SK-N-SH treated with all-trans-retinoic acid at 6 μM for 48 hours (cell line): ENCODE measurements around the gene RAB1A.

Experiments
- BACH2 ChIP-seq: fragments of 250-450 bp; sonication (Bioruptor Pico); IDR thresholded peaks from 2 replicates; pipeline ENCODE4 v1.9.0; 2021; ENCODE audit warnings: mild to moderate bottlenecking, borderline replicate concordance
- RARB ChIP-seq: fragments of 250-450 bp; sonication (Bioruptor Pico); IDR thresholded peaks from 2 replicates; pipeline ENCODE4 v1.8.0; 2021; ENCODE audit warnings: mild to moderate bottlenecking, moderate library complexity
- SNAI2 ChIP-seq: fragments of 250-450 bp; sonication (Bioruptor Pico); IDR thresholded peaks from 2 replicates; pipeline ENCODE4 v1.5.0; 2020; ENCODE audit warnings: mild to moderate bottlenecking, moderate library complexity
- ZFP3 ChIP-seq: fragments of 250-450 bp; sonication (Bioruptor Pico); IDR thresholded peaks from 2 replicates; pipeline ENCODE4 v1.5.0; 2020; ENCODE audit warnings: mild to moderate bottlenecking, moderate library complexity
- ZNF8 ChIP-seq: fragments of 450-650 bp; formaldehyde crosslinking; IDR thresholded peaks from 2 replicates; pipeline ENCODE4 v1.5.0; 2020; ENCODE audit warnings: mild to moderate bottlenecking, moderate library complexity
- TF ChIP-seq, protein P1 (sequence below): fragments of 250-450 bp; sonication (Bioruptor Pico); IDR thresholded peaks from 2 replicates; pipeline ENCODE4 v1.8.0; 2020; ENCODE audit warnings: mild to moderate bottlenecking, moderate library complexity, borderline replicate concordance
- TF ChIP-seq, protein P2 (sequence below): fragments of 250-450 bp; sonication (Bioruptor Pico); IDR thresholded peaks from 2 replicates; pipeline ENCODE4 v1.5.1; 2020; ENCODE audit warnings: low read depth, mild to moderate bottlenecking, moderate library complexity

DNA sequence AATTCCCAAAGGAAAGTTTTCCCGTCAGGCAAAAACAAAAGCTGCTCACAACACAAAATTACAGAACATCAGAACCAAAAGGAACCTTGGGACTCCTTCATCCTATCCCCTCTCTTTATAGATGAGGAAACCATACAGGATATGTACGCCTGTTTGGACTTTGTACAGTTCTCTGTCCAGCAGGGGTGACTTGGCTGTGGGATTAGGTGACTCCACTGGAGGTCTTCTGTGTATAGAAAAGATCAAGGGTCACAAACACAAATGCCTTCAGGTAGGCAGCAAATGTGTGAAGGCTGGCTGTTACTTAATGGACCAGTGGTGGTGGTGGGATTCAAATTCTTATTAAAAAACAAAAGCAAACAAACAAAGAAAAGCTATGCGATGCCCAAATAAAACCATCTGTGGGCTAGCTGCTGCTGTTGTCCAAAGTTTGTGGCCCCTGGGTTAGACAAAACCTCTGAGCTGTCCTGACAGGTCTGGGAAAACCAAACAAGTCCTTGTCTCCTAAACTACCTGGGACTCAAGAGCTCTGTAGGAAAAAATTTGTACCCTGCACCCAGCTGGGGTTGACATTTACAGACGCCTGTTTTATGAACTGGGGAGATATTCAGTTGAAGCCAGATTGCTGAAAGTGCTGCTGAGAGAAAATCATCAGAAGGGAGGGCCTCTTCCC is 75.0 kb downstream of the RAB1A start:
- no peak for TF ChIP-seq SNAI2
- no peak for TF ChIP-seq RARB (CRISPR knock-in tag)
- TF ChIP-seq, protein P1, sequence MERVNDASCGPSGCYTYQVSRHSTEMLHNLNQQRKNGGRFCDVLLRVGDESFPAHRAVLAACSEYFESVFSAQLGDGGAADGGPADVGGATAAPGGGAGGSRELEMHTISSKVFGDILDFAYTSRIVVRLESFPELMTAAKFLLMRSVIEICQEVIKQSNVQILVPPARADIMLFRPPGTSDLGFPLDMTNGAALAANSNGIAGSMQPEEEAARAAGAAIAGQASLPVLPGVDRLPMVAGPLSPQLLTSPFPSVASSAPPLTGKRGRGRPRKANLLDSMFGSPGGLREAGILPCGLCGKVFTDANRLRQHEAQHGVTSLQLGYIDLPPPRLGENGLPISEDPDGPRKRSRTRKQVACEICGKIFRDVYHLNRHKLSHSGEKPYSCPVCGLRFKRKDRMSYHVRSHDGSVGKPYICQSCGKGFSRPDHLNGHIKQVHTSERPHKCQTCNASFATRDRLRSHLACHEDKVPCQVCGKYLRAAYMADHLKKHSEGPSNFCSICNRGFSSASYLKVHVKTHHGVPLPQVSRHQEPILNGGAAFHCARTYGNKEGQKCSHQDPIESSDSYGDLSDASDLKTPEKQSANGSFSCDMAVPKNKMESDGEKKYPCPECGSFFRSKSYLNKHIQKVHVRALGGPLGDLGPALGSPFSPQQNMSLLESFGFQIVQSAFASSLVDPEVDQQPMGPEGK (CRISPR knock-in tag) = no peak
- TF ChIP-seq, protein P2, sequence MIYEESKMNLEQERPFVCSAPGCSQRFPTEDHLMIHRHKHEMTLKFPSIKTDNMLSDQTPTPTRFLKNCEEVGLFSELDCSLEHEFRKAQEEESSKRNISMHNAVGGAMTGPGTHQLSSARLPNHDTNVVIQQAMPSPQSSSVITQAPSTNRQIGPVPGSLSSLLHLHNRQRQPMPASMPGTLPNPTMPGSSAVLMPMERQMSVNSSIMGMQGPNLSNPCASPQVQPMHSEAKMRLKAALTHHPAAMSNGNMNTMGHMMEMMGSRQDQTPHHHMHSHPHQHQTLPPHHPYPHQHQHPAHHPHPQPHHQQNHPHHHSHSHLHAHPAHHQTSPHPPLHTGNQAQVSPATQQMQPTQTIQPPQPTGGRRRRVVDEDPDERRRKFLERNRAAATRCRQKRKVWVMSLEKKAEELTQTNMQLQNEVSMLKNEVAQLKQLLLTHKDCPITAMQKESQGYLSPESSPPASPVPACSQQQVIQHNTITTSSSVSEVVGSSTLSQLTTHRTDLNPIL (CRISPR knock-in tag) = no peak
- no peak for TF ChIP-seq ZNF8
- no peak for TF ChIP-seq BACH2 (CRISPR knock-in tag)
- TF ChIP-seq ZFP3 (CRISPR knock-in tag) = no peak
